GM21619 (cell line): ENCODE results near the gene RILPL1.
"Not testable (repeated sequence)": the region's sequence is repeated elsewhere in the genome, so short reads cannot be mapped to it uniquely, and the experiment has no call there.

Source experiments
- ATAC-seq: cut with Tn5 transposase; IDR thresholded peaks from one replicate; pipeline ENCODE4 v1.9.1; 2021; ENCODE audit not compliant: unreplicated experiment

Gene RILPL1

GRCh38 chr12:123435636-123436016, 97.9 kb downstream of the RILPL1 start:
- no peak for ATAC-seq

- ATAC-seq = no peak
Measured at GRCh38 chr12:123433615-123434014, 99.9 kb downstream of the RILPL1 start.

GRCh38 chr12:123431951-123432817, 101.3 kb downstream of the RILPL1 start:
- not testable (repeated sequence) for ATAC-seq

- ATAC-seq = not testable (repeated sequence)
Measured at GRCh38 chr12:123429101-123429500, 104.4 kb downstream of the RILPL1 start.

- no peak for ATAC-seq
Measured at GRCh38 chr12:123428591-123428990, 104.9 kb downstream of the RILPL1 start.

GRCh38 chr12:123427036-123427769, 106.3 kb downstream of the RILPL1 start:
- ATAC-seq = peak; percentile 85

GRCh38 chr12:123421314-123421713, 112.2 kb downstream of the RILPL1 start:
- ATAC-seq = no peak
